Gastrocnemius medialis (tissue), 4 donors: ENCODE results near the gene ACTN3.

Experiments
- POLR2A ChIP-seq, 2 donors: fragments of 450-650 bp; IDR thresholded peaks; one replicate each; pipeline ENCODE4 v1.6.1; 2017; ENCODE audit warnings: antibody characterized with exemption in 2 of 2, mild to moderate bottlenecking in 2 of 2, moderate library complexity in 2 of 2
- TF ChIP-seq, protein P1 (sequence below), 5 experiments: fragments of 450-650 bp in 3 of 5; fragments of 200-600 bp in 2 of 5; sonication (generic) in 2 of 5; IDR thresholded peaks in 4 of 5; conservative IDR thresholded peaks in 1 of 5; 1 replicate in 4 of 5; 2 replicates in 1 of 5; pipeline ENCODE4 v1.5.1; 2016 to 2019; ENCODE audit warnings: antibody characterized with exemption in 5 of 5, mild to moderate bottlenecking in 3 of 5, moderate library complexity in 3 of 5

- TF ChIP-seq, protein P1, sequence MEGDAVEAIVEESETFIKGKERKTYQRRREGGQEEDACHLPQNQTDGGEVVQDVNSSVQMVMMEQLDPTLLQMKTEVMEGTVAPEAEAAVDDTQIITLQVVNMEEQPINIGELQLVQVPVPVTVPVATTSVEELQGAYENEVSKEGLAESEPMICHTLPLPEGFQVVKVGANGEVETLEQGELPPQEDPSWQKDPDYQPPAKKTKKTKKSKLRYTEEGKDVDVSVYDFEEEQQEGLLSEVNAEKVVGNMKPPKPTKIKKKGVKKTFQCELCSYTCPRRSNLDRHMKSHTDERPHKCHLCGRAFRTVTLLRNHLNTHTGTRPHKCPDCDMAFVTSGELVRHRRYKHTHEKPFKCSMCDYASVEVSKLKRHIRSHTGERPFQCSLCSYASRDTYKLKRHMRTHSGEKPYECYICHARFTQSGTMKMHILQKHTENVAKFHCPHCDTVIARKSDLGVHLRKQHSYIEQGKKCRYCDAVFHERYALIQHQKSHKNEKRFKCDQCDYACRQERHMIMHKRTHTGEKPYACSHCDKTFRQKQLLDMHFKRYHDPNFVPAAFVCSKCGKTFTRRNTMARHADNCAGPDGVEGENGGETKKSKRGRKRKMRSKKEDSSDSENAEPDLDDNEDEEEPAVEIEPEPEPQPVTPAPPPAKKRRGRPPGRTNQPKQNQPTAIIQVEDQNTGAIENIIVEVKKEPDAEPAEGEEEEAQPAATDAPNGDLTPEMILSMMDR (IDR thresholded peaks at IDR 0.05 in 4 of 5, conservative IDR thresholded peaks at IDR 0.05 in 1 of 5), result no peak
- TF ChIP-seq POLR2A (IDR thresholded peaks at IDR 0.05), result no peak
These were observed 2.3 kb downstream of the ACTN3 start for GRCh38 chr11:66548774-66549630.
